CD4-positive, alpha-beta T cell treated with Interleukin-12 subunit alpha and Interleukin-12 subunit beta, for 1 hour (primary cell): ENCODE results near the gene FBXL7.

ENCODE experiments used
- DNase-seq: peaks from one replicate; pipeline ENCODE4 v3.0.0-alpha.2; 2020

FBXL7 gene

DNA sequence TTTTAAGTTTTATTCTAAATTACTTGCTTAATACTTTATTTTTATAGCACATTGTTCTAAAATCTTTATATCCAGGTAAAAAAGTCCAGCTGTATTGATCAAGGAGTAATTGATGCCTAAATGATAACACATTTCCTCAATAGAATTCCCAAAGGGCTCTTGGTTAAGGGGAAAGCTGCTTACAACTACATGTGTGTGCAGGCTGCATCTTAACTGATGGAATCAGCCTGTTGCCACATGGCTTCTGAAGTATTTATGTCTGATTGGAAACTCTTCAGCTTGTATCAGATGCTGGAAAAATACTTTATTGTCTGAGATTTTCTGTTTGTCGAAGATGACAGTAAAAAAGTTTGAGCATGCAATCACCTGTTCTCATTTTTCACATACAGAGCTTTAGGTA lies 182.6 kb downstream of the FBXL7 start:
- DNase-seq: no peak

DNA sequence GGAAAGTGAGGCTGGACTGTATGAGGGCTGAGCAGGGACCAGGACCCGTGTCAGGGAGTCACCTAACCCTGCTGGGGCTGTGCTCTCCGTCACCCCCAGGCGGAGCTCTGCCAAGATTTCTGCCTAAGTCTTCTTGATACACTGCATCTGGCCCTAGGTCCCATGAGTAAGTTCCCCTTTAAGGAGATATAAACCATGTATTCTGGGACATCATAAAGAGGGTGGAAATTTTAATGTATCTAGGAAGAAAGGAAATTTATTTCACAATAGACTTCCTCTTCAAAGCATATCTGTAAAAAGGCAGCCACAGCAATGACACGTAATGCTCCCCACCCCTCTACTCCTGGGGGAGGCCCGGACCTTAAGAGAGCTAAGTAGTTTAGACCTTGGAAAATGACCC lies 183.4 kb downstream of the FBXL7 start:
- DNase-seq: no peak

DNA sequence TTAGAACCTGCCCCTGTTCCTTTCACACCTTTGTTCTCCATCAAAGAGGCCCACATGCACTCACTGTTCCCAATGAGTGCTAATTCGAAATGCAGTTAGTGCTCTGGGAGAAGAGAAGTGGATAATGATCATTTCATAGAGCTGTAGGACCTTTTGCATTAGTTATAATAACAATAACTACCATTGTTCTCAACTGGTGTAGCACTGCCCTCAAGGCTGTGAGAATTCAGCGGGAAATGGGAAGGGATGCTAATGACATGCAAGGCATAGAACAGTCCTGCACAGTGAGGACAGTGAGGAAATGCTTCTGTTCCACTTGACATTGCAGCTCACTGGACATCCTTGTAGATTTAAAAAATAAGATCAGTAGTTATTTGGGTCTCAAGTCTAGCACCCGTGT lies 187.4 kb downstream of the FBXL7 start:
- no peak for DNase-seq

DNA sequence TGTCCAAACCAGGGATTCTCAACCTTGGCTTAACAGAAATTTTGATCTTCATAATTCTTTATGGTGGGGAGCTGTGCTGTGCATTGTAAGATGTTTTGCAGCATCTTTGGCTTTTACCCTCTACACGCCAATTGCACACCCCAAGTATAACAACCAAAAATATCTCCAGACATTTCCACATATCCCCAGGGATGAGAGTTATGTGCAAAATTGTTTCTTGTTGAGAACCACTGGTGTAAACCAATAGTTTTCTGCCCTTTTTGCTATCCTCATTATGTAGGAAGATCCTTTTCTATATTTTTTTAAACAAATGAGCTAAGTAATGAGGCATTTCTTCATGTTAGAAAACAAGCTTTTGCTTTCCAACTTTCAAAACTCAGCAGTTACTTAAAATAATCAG lies 189.9 kb downstream of the FBXL7 start:
- no peak for DNase-seq

DNA sequence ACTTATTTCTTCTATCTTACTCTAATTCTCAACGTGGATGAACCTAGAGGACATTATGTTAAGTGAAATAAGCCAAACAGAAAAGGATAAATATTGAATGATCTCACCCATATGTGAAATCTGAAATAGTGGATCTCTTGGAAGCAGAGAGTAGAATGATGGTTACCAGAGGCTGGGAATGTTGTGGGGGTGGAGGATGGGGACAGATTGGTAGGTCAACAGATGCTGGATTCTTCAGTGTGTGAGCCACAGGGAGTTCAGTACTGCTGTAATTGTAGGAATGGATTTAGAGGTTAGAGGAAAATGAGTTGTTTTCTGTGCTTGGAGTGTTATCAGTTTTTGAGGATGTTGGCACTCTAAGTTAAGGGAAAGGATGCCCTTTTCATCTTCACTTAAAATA lies 190.6 kb downstream of the FBXL7 start:
- DNase-seq: no peak

DNA sequence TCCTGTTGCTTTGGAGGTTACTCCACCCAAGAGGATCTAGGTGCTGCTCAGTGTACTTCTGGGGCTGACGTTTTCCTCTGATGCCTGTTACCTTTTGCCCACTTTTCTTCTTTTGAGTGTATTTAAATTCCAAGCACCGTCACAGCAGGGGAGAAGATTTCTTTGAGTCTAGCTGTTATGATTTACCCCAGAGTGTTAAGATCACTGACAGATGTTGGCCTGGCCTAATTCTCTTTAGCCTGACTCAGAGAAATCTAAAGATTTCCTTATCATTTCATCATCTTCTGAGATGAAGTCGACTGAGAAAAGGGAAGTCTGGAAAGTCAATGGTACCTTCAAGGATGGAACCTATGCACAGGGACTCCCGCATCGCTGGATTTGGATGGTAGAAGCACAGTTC lies 191.5 kb downstream of the FBXL7 start:
- no peak for DNase-seq

DNA sequence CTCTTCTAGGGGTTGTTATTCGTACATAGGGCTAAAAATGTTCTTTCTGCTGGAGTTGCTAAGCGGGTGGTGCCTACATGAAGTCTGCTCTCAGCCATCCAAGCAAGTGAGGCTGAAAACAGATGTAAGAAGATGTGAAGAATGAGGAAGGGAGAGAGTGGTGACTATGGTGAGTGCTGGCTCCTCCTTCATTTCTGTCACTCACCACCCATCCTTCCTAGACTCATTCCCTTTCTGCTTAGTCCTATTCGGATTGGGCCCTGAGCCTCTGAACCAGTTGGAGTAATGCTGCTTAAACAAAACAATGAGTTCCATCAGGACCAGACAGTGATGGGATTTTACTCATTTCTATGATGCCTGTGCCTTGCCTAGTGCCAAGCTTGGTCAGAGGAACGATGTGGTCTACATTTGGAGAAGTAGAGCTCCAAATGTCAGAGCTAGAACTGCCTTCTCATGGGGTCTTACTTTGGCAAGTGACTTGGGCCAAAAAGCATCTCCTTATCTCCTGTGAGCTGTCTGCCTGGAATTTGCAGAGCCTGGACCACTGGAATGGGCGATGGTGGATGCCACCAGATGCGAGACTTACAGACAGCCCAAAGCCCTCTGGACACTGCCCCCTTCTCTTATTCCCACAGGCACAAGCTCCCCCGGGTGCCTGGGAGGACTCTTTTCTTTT lies 192.9 kb downstream of the FBXL7 start:
- no peak for DNase-seq

DNA sequence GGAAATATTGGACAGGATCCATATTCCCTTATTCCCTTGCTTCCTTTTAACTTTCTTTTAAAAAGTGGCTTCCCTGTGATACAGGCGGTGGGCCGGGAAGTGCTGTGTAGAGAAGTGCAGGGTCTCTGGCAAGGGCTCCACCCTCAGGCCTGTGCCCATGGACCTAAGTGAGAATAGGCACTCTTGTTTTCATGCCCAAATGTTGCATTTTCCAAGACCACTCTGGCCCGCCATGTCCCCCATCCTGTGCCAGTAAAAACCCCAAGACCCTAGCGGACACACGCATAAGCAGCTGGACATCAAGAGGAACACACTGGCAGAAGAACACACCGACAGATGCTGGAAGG lies 193.4 kb downstream of the FBXL7 start:
- DNase-seq: no peak

DNA sequence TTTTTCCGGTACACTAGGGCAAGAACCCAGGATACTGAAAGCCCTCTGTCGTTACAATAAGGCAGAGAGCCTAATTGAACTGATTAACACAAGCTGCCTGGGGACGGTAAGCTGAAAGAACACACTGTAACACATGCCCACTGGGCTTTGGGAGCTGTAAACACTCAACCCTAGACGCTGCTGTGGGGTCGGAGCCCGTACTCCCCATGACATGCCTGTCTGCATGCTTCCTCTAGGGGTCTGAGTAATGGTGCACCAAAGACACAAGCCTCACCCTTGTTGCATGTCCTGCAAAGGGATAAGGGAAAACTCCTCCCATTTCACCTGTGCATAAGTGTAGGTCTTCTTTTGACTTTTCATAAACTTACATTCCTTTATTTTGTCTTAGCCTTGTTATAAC lies 194.0 kb downstream of the FBXL7 start:
- DNase-seq: no peak

DNA sequence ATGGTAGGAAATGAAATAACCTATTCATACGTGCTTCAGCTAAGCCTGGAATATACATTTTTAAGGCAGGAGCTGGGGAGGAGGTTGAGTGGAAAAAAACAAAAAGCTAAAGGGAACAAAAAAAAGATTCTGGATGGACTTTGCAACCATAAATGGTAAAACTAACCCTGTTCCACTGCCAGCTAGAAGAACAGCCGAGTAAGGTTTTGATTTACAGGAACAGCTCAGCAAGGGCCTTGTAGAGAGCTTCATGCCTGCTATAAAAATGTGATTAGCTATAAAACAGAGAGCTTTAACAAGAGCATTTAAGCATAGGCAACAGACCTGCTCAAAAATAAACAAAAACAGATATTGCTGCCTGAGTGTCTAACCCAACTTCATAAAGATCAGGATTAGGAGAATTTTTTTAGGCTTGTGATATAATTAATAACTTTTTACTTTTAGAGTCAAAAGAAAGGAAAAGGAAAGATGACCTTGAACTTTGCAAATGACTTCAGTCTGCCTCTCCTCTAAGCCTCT lies 194.8 kb downstream of the FBXL7 start:
- no peak for DNase-seq

DNA sequence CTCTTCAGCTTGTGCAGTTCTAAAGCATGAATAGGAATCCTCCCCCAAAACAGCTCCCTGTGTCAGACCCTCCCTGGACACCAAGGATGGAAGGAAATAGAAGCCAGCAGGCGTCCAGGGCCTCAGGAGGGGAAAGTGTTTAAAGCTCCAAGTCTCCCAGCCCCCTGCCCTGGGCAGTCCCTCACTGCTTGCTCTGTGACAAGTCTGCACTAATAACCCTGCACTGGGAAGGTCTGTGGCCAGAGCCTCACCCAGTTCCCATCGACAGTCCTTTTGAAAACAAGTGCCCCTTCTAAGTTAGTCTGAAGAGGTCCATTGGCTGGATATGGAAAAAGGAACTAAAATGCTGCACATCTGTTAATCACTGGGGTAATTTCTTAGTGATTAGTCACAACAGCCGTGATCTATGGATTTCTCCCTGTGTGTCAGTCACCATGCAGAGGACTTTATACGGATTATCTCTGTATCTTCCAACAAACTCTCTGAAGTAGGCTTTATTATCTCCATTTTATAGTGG lies 195.3 kb downstream of the FBXL7 start:
- DNase-seq: no peak

DNA sequence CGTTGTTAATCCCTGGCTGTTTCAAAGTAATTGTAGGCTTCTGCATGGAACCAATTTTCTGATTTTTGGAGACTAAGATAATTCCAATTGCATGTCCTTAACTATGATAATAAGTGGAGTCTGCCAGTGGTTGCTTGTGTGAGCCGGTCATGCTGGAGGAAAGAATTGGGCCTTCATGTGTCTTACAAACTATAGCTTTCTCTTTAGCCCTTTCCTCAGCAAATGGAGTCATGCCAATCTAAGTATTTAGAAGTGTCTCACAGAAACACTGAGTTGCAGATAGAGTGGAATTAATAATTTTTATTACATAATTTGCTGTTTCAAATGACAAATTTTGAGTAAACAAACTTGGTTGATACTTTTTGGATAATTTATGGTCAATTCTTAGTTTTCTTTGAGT lies 200.4 kb downstream of the FBXL7 start:
- DNase-seq: no peak

DNA sequence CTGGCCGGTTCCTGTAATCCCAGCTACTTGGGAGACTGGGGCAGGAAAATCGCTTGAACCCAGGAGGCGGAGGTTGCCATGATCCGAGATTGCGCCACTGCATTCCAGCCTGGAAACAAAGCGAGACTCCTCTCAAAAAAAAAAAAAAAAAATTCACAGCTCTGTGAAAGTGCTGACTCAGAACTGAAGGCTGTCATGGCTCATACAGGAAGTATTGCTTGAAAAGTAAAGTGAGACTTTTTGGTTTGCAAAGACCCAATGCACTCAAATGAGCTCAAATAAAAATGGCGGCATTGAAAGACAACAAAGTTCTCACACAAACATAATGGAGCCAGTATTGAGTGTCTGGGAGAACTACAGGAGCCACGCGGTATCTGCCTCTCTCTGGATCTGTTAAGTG lies 202.1 kb downstream of the FBXL7 start:
- DNase-seq: no peak

DNA sequence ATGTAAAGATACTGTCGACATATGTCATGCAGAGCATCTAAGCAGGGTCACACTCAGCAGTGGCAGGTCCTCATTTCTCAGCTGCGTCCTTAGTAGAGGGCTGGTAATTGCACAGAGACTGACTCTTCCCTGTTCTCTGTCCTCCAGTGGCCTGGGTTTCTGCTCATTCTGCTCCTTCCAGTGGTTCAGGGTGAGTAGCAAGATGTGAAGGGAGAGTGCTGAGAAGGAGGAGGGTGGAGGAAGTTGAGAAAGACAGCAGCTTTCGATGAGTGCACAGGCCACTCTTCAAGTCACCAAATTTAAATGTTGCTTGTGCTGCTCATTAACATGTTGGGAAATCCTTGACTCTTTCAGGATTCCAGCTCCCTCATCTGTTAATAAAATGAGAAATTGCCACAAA lies 203.9 kb downstream of the FBXL7 start:
- DNase-seq: no peak

DNA sequence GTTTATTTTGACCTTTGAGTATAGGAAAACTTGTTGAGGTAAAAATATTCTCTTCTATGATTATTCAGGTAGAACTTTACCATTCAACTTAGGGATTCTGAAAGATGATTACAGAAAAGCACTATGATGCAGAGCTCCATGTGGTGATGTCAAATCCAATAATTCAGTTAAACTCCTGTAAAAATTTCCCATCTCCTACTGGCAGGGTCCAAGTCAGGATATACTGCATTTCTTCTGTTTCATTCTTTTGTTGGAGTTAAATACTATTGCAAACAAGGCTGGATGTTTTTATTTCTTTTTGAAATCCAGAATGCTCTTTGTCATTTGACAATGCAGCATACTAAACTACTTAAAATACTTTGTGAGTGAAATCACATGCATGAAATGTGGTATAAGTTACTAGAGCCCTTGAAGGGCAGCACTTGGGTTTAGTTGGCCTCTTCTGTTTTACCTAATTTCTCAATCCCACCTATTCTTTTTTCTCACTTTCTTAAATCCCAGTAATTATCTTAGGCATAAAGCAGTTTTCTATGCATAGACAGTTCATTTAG lies 204.5 kb downstream of the FBXL7 start:
- no peak for DNase-seq

DNA sequence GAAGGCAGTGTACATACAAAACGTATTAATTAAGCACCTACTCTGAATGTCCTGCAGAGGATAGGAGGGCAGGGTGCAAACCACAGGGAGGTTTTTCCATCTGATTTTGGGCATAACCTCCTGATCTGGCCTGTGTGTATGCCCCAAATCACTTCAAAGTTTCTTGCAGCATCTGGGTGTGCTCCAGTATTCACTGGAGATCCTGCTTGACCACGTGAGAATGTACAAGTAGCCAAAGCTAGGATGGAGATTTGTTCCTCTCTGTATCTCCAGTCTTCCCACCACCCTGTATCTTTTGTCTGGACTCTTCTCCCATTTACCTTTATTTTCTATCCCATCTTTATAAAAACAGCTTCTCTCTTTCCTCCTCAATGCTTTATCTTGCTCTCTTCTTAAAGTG lies 207.7 kb downstream of the FBXL7 start:
- DNase-seq: no peak

DNA sequence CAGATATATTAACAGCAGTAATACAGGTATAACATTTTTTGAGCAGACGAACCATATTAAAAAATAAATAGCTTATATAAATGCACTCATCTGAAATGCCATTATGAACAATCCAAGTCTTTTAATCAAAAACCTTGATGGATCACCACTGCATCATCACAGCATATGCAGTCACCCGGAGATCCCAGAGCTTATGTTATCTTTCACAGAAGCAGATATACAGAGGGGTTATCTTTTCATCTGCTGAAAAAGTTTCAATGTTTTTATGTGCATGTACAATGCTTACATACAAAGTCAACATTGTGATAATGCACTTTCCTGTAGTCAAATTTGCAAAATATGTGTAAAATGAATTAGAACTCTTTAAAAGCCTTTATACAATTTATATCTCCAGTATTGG lies 211.9 kb downstream of the FBXL7 start:
- no peak for DNase-seq

DNA sequence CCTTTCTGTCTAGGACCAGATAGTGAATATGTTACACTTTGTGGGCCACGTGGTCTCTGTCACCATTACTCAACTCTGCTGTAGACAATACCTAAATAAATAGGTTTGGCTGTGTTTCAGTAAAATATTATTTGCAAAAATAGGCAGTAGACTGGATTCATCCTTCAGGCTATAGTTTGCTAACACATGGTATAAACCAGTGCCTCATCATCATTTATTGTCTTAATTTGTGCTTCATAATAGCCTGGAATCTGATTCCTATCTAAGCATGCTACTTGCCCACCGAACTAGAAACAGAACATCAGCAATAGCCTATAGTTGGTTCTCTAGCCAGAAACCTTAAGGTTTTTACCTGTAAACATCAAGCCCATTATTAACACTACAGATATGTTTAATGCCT lies 215.6 kb downstream of the FBXL7 start:
- DNase-seq: no peak

DNA sequence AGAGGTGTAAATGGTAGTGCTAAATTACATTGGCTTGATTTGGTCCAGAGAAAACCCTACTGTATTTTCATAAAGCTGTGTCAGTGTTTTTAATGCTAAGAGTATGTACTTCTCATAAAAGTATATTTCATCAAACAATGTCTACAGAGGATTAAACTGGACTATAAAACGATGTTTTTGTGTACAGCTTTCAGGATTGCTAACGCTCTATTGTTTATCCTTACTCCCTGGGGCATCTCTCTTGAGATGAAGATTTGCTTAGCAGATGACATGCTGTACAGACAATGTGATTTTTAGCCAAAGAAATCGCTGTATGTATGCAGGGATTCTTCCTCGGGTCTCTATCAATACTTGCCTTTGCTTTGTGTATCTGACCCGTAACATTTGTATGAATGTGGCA lies 216.0 kb downstream of the FBXL7 start:
- DNase-seq: no peak

DNA sequence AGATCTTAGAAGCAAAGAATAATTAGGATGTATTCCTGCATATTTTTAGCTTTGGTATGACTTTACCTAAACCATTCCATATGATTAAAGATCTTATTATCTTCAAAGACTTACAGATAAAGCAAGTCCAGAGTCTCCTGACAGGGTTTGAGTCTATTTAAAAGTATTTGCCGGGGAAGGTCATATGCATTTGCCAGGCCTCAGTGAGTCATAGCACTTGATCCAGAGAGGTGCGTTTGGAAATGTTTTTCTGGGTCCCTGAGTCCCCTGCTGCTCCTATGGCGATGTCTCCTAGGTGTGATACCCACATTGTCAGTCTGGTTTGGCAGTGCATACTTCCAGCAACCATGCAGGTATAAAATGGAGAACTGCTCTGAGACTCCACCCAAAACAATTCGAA lies 217.0 kb downstream of the FBXL7 start:
- no peak for DNase-seq

DNA sequence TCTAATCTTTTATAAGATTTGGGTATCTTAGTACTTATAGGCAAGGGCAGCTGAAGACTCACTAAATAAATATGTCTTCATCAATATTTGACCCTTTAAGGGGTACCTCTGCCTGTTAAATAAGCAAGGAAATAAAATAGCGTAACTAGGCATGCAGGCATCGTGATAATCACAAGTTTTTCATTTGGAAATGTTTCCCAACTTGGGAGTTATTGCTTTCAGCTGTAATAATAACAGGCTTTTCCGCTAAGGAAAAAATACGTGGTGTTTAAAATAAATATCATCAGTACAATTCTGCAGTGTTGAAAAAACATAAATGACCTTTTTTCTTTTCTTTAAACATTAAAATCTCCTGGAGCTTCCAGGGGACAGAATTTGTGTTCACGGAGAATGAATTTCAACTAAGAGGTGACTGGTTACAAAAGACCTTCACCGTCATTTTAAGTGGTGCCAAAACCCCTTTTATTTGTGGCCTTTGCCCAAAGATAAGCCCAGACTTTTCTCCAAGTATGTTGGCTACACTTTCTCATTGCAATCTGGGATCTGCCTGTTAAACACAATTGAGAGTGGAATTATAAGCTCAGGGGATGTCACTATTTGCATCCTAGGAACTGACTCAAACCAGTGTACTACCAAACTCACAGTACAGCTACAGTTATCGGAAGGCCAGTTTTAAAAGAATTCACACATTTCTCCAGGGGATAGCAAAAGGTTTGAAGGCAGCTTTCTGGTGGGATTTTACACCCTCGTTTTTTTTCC lies 218.6 kb downstream of the FBXL7 start:
- DNase-seq: no peak

DNA sequence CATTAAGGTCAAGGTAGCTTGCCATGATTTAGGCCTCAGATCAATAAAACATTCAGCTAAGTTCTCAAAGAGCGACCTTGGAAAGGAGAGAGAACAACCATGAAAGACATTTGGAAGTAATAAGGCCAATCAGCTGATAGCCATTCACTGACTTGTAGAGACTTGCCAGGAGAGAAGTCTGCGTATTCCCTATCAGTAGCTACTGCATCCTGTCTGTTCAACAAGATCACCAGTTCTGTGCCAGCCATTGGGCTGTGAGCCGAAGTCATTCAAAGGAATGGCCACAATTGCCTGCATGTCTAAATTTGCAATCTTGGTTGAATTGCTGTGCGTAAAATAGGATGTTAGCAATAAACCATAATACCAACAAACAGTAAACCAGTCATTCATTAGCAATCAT lies 219.8 kb downstream of the FBXL7 start:
- DNase-seq: no peak

DNA sequence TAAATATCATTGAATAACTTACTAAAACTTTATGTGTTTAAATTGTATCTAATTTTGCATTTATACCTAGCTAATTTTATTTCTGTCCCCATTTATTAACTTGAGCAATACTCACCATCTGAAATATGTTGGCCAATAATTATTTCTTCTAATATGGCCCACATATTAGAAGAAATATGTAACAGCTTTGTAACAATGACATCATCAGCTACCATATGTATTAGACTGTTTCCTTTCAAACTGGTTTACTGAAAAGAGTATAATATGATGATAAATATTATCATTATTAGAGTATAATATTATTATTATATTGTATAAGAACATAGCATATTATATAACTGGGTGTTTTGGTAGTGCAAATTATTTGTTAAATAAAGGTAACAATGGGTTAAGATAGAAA lies 220.5 kb downstream of the FBXL7 start:
- DNase-seq: no peak

DNA sequence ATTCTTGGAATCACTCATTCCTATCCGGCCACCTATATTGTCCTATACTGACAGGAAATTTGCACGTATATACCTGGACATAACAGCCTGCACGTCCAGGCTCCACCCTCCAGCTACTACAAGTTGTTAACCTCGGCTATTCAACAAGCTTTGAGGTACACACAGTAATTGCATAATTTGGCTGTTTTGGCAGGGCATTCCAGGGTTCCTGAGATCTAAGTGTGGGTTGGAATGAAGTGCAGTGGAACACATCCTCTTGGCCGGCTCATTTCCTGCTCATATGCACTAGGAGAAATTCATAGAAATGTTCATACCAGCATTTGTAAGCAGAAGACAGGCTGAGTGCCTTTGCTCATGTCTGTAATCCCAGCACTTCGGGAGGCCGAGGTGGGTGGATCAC lies 222.3 kb downstream of the FBXL7 start:
- DNase-seq: no peak
